DMS53 (cell line): ENCODE results near the gene PGF.
A peak's percentile ranks its signal among the peaks of the same experiment; 100 is the strongest.
"Not testable (repeated sequence)": the region's sequence is repeated elsewhere in the genome, so short reads cannot be mapped to it uniquely, and the experiment has no call there.

Experiments used
- DNase-seq: peaks from one replicate; lab custom pipeline; 2025; lab: John Stamatoyannopoulos, UW

PGF gene

DNA sequence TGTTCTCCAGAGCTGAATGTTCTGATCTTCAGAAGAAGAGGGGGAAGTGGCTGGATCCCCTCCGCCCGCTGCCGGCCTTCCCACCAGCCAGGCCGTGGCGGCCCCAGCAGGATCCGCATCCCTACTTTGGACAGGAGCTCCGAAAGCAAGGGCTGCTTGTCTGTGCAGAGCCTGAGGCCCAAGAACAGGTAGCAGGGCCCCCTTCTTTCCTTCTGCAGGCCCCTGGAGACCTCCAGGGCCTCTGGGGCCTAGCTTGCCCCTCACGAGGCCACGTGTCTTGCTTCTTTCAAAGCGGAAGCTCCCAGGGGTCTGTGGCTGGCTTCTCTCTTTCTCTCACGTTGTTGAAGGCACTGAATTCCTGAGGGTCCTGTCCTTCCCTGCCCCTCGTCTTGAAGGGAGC lies 13.2 kb downstream of the PGF start:
- DNase-seq = no peak

DNA sequence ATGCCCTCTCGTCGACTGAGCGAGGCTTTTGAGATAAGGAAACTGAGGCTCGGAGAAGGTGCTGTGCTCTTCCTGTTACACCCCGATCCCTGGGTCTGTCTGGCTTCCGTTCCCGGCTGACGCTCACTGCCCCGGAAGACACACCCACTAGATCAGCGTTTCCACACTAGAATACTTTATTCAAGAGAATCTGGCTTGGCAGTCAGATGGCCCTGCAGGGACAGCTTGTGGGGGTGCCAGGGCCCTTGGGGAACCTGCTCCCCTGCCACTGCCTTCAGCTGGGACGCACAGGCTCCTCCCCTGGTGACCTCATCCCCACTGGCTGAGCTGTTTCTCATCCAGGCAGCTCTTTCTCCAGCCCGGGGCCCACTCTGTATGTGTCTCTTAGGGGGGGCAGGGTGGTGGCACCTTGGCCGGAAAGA lies 13.7 kb downstream of the PGF start:
- peak; percentile 8 for DNase-seq

DNA sequence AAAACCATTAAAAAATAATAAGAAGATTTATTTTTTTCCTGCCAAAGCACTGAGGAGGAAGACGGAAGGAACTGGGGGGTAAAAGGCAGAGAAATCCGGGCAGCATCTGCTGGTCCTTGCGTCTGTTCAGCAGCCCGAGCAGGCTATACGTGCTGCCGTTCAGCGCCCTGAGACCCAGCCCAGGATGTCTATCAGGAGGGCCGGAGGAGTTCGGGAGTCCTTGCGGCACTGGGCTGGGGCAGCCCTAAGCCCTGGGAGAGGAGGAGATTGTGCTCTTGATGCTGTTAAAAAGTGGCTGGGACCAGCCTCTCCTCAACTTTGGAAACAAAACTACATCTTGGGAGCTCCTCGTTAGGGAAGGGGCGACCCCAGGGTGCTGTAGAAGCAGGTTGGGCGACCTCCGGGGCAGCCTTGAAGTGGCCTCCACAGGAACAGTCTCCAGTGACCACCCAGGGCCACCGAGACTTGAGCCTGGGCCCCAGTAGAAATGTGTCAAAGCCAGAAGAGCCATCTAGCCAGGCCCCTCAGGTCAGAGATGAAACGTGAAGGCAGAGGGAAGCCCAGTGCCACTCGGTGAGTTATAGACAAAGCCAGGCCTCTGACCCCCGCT lies 14.3 kb downstream of the PGF start:
- no peak for DNase-seq

DNA sequence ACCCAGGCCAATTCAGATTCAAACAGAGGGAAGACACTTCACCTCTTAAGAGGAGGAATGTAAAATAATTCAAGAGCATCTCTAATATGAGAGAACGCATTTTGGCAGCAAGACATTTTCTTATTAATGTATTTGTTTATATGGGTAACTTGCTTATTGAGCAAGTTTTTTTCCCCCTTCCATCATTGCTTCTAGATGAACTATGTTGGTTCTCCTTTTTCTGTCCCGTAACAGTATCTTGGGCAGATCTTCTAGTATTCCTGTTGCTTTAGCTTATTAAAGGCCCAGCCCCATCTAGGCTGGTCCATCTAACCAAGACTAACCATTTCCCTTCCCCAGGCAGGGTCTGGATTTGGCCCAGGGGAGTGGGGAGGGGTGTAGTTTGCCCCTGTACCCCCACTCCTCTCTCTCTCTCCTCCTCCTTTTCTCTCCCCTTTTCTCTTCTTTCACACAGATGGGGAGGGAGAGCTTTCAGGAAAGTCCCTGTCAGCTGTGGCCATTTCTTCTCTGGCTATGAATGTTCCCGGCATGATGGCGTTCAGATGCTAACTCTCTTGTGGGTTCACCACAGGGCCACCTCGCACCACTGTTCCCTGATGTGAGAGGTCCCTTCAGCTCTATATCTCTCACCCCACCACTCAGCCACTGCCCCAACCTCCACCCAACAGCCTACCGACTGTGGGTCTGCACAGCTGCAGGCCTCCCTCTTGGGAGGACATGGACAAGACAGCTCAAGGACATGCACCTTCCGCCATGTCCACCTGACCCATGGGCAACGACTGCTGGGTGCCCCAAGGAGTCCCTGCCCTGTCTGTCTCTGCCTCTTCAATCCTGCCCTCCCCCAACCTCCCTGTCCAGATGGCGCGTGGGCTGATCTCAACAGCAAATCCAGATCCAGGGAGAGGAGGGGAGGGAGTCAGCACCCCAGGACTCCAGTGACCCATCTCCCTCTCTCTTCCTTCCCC lies 16.6 kb downstream of the PGF start:
- DNase-seq = no peak

DNA sequence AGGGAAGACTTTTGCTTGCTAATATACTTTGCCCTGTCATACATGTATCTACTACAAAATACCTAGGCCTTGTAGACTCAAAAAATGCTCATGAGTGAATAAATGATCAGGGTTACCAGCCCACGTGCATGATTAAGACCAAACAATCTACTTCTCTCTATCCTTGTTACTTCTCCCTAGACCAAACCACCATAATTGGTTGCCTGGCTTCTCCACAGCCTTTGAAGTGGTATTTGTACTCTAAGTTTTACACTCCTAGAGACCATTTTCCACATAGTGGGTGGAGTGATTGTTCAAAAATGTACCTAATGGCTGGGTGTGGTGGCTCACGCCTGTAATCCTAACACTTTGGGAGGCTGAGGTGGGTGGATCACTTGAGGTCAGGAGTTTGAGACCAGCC lies 18.2 kb downstream of the PGF start:
- no peak for DNase-seq

DNA sequence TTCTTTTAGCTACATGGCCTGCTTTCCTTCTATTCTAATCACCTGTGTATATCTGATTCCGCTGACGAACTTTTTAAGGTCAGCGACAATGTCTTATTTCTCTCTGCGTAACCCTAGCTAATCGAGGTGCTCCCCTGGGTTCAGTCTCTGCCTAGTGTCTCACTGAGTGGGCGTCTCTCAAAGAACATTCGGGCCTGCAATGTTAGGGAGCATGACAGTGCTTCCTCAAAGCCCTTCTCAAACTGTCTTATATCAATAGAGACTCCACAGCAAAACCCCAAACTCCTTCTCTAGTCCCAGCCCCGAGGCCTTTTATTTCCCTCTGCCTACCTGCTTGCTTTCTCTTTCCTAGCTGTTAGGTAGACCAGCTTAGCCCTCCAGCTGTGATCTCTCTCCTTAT lies 18.7 kb downstream of the PGF start:
- no peak for DNase-seq

DNA sequence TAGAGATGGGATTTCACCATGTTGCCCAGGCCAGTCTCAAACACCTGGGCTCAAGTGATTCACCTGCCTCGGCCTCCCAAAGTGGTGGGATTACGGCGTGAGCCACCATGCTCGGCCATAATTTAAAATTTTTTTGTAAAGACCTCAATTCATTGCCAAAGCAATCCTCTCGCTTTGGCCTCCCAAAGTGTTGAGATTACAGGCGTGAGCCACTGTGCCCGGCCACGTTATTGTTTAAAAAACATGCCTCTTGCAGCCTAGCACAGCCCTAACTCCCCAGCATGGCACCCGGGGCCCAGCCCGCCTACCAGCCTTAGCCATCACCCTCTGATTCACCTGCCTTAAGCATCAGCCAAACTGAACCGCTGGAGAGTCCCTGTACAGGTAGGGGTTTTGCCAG lies 19.2 kb downstream of the PGF start:
- DNase-seq = no peak

DNA sequence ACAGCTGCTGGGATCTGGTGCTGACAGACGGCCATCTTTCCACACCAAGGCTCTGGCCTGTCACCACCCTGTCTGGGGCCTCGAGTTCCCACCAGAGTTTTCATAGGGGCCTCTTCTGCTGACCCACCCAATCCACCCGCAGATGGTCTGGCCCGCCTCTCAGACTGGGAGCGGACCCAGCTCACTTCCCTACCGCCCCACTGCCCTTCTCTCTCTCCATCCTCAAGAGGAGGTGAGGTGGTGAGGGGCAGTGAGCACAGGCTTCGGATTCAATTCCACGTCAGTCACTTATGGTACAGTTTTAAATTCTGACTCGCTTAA lies 20.1 kb downstream of the PGF start:
- no peak for DNase-seq

DNA sequence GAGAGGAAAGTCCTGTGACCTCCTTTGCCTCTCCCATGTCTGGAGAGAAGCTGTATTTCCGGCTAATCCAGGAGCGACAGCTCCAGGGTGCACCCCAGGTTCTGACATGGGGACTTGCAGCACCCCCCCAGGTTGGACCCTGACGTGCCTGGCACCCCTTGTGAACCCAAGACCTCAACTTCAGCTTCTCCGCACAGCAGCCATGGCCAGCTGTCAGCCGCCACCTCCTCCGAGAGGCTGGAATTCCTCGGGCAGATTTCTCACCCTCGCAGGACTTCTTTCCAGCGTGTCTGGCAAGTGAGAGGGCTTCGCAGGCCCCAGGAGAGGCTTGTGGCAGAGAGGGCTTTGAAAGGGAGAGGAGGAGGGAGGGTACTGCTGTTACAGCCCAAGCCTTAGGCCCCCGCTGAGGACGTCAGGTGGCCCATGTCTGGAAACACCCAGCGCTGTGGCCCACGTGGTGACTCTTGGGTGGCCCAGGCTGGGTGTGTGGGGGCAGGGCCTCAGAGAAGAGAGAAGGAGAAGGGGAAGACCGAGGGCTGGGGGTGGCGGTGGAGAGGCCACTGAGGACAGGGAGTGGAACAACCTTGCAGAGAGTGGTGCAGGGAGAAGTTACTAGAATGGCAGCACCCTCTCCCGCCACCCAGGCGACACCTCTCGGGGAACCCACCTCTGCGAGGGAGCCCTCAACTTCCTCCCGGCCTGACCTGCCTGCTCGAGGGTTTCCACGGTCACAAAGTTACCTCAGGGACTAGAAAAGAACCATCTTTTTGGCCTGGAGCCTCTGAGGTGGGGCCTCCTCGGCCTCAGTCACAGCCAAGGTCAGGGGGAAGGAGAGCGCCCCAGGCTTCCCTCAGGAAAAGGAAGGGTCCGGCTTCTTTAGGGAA lies 20.7 kb downstream of the PGF start:
- no peak for DNase-seq

DNA sequence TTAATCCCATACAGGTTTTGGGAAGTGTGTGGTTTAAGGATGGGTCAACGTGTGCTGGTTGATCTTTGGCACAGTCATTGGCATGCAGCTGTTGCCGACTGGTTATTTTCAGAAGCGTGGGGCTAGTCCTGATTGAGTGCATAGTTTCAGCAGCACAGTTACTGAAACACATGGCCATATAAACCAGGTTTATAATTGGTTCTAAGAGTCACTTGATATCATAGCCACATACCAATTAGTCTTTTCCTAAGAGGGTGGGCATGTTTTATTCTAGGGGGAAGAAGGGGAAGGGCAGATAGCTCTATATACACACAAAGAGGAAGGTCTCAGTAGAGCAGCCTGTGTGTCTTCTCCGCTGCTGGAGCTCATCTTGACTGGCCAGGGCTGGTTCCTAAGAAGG lies 21.4 kb downstream of the PGF start:
- no peak for DNase-seq

DNA sequence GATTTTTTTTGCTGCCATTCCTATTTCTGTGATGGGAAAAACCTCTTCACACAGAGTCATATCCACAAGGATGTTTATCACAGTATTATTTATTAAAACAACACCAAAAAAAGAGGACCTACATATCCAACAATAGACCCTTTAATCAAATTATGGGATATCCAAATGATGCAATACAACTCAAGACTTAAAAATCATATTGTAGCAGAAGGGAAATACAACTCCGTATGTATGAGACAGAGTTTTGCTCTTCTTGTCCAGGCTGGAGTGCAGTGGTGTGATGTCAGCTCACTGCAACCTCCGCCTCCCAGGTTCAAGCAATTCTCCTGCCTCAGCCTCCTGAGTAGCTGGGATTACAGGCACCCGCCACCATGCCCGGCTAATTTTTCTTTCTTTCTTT lies 22.5 kb downstream of the PGF start:
- not testable (repeated sequence) for DNase-seq

DNA sequence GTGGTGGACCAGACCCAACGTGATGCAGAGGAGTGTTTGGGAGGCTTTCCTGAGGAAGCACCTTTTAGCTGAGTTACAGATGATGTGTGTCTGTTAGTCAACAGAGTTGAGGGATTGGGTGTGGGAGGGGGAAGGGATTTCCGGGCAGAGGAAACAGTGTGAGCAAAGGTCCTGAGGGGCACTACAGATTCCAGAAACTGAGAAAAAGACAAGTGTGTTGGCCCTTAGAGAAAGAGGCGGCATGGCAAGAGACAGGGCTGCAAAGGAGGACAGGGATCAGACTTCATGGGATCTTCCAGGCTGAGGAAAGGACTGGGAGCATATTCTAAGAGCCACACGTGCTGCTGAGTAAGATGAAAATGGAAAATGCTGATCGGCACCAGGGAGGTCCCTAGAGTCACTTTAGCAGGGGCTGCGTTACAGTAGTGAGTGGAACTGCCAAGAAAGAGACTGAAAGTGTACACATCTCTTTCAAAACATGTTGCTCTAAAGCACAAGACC lies 22.9 kb downstream of the PGF start:
- no peak for DNase-seq

DNA sequence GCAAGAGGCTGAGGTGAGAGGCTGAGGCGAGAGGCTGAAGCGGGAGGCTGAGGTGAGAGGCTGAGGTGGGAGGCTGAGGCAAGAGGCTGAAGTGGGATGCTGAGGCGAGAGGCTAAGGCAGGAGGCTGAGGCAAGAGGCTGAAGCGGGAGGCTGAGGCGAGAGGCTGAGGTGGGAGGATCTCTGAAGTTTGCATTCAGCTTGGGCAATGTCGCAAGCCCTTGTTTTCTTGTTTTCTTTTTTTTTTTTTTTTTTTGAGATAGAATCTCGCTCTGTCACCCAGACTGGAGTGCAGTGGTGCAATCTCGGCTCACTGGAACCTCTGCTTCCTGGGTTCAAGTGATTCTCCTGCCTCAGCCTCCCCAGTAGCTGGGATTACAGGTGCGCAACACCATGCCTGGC lies 23.7 kb downstream of the PGF start:
- not testable (repeated sequence) for DNase-seq

DNA sequence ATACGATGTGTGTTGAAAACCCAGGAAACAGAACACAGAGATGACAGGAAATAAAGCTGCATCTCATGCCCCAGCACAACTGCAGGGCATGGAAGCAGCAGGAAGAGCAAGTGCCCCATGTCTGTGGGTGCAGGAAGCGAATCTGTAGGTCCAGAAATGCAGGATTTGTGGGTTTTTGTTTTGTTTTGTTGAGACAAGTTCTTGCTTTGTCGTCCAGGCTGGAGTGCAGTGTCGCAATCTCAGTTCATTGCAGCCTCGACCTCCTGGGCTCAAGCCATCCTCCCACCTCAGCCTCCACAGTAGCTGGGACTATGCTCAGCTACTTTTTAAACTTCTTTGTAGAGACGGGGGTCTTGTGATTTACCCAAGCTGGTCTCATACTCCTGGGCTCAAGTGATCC lies 26.2 kb downstream of the PGF start:
- DNase-seq = no peak

DNA sequence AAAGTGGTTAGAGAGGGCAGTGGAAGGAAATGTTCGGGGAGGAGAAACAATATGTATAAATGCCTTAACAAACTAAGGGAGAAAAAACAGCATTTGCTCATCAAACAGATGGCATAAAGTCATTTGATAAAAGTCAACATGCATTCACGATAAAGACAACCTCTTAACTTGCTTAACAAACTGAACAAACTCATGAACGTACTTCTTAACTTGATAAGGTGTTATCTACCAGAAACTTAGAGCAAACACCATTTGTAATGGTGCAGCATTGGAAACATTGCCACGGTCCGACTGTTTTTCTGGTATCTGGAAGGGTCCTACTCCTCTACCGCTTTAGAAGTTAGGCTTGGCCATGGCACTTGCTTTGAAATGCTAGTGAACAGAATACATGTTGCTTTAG lies 28.2 kb downstream of the PGF start:
- DNase-seq = no peak

DNA sequence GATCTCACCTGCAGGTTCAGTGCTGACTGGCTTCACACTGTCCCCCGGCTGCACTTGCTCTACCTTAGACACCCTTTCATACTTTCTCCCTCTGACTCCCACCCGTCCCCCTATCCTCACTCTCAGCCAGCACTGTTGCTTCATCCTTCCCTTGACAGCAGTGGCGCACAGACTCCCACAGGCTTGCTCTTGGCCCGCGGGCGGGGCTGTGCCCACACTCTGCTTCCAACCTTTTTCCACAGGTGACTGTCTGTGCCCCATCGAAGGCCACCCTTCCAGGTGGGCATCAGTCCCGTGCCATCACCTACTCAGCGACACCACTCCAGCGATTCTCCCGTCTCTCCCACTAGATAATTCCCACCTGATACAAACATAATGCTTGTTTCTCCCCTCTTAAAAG lies 31.3 kb downstream of the PGF start:
- DNase-seq = no peak

DNA sequence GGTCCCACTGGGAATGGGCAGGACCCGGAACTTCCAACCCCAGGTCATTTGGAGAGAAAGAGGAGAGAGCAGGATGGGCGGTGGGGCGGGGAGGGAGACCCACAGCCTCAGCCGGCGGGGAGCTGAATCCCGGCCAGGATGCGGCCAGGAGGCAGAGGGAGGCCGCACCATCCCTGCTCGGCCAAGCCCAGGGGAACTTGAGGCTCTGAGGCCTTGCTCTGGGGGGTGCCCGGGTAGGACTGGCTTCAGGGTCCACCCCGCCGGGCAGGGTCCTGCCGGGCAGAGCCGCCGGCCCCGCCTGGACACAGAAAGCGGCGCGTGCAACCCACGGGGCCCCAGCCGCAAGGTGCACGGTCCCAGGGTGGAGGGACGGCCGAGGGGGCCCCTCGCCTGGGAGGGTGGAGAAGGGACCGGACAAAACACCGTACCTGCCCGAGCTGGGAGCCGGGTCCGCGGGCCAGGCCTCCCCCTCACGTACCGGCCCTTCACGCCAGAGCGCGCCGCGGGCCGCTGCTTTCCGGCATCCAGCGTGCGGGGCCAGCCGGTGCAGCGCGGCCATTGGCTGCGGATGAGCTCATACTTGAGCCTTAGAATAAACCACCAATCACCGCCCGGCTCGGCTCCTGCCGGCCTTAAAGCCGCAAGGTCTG lies 32.5 kb downstream of the PGF start, which contains the start of gene RPS6KL1:
Gene RPS6KL1 (minus strand): TSS at position 509 of the 650 bp plus-strand sequence. CDS start 1,719 bp downstream, outside the sequence.
- DNase-seq = peak; percentile 92

DNA sequence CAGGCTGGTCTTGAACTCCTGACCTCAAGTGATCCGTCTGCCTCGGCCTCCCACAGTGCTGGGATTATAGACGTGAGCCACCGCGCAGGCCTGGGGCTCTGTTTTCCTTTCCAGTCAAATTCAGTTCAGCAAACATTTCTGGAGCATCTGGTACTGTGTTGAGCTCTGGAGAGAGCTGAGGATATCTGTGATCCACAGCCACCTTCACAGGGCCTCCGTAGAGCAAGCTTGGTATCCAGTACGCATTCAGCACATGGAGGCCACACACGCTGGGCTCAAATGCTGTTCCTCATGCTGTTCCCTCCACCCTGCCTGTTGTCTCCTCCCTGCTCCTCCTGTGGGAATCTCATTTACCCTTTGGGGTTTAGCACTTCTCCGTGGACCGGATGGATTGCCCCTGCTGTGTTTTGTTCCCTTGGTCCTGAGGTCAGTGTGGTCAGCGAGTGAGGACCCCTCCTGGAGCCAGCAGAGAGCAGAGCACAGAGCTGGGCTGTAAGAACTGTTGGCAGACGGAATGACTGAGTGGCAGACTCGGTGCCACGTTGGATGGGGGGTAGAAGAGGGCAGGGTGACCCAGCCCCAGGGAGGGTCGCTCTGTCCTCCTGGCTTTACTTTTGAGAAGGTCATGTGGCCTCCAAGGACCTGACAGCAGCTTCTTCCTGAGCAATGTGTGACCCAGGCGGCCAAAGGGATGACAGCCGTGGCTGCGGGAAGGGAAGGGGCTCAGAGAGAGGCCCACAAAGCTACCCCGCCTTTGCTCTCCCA lies 33.2 kb downstream of the PGF start:
- DNase-seq = no peak

DNA sequence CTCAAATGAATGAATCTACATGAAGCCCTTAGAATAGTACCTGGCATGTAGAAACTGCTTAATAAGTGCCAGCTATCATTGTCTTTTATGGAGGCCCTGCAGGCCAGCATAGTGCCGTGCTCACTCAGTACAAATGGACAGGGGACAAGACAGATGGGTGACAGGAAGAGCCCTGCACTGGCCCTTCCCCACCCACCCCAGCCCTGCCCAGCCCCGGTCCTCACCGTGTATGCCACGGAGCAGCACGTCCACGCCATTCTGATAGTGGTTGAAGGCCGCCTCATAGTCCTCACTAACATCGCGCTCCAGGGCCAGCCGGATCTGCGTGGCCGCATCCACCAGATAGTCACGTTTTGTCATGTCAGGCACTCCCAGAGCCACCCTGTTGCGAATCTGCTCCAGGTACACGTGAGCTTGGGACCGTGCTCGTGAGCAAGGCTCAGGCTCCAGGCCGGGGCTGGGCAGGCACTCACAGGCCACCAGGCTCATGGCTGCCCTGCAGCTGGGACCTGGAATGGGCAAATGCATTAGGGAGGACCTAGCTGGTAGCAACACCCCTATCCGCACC lies 34.3 kb downstream of the PGF start:
- DNase-seq = no peak

DNA sequence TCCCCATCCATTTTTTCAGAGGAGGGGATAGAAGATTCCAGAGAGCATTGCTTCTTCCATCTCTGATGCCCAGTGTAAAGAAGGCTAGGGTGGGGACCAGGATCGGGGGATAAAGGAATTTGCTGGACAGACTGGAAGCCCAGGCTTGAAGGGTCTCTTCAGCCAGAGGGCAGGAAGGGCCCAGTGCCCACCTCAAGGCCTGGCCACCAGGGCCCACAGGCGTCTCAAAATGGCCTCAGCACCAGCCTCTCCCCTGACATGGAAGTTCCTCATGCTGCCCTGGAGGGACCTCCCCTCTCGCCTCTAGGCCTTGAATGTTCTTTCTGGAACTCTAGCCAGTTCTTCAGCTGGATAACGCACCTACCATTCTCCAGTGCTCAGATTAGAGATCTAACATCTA lies 35.1 kb downstream of the PGF start:
- no peak for DNase-seq
